Measurements from ENCODE around the gene FRMD3.

FRMD3 gene

DNA sequence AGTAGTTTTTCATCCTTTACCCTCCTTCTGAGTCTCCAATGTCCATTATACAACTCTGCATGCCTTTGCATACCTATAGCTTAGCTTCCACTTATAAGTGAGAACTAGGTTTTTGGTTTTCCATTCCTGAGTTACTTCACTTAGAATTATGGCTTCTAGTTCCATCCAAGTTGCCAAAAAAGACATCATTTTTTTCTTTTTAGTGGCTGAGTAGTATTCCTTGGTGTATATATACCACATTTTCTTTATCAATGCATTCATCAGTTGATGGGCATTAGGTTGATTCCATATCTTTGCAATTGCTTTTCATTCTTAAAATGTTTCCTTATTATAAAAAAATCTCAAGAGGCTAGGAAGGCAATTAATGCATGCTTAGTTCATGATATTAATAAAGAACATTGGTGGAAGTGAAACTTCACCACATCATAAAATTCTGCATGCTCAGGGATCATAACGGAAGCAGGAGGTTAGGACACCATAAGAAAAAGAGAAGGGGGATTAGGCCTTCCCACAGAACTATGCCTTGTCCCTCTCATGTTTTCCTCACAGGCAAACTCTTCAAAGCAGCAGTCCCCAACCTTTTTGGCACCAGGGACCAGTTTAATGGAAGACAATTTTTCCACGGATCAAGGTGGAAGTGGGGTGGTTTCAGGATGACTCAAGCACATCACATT, 105.2 kb downstream of the FRMD3 start:
- no peak for DNase-seq (ENCODE audit: low read depth)

DNA sequence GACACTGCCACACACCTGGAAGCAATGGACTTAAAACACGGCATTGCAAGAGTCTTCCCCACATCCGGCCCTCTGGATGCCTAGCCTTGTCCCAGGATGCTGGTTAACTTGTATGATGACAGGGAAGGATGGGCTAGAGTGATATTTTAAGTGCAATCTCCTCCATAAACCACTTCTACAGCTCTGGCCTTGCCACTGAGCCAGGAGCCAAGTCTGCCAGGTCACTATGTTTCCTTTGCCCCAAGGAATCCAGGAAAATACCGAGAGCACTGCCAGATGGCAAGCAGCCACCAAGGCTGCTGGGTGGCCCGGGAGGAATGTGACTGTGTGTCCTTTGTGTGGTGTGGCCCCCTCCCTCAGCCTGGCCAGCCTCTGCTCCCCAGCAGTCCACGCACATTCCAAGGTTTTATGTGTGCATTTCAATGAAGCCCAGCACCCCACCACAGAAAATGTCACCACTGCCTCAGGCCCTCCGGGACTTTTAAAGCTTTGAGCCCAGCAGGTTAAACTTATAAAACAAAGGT, 106.0 kb downstream of the FRMD3 start:
- DNase-seq (ENCODE audit: low read depth), result no peak

DNA sequence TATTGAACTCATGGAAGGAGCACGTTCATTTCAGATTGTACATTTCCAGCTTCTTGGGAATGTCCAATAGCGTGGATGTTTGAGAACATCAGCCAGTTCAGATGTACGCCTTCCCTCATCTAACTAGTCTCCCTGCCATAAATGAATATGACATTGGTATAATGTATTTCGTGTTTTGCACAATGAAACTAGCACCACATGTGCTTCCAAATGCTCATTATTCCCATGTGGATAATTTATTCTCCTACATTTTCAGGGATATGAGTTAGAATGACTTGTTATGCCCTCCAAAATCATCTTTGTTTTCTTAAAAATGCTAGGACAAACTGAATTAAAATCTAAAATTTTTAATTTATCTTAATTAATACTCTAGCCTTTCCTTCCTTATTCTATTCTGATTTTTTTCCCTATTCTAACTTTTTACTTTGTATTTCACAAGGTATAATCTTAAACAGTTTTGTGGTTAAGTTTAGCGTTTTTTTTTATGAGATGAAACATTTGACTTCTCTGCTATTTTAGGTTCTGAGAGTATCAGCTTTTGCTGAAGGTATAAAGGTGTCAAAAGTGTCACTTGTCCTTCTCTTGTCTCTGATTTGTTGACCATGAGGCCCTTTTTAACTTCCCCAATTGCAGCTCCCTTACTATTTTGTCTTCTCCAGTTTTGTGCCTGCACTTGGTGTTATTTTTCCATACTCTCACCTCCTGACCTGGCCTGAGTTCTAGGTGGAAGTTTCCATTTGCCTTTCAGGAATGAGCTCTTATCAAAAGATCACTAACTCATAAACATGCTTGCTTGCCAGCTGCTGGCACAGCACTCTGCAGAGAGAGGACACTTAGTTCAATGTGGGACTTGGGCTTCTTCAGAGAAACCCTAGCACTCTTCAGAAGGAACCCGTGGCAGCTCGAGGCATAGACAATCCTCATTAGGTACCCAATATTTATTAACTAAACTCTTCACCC, 106.8 kb downstream of the FRMD3 start:
- DNase-seq (ENCODE audit: low read depth), result no peak

DNA sequence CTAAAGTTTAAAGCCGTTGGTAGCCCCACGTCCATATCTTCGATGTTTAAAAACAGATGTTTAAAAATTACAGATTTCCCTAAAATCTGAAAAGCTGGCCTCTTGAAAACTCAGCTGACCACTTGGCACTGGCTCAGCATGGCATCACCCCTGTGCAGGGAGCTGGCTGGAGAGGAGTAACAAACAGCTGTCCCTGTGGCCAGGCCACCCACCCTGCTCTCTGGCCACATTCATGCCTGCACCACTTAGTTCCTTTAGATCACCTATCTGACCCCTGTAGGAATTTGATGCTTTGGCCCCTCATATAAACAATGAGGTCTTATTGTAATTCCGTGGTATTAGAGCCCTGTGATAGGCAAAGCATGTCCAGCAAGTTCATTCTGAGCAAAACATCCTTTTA, 107.5 kb downstream of the FRMD3 start:
- no peak for DNase-seq (ENCODE audit: low read depth)

GRCh38 chr9:83429229-83429628, 109.0 kb downstream of the FRMD3 start:
- DNase-seq (ENCODE audit: low read depth), result no peak

GRCh38 chr9:83425240-83425639, 113.0 kb downstream of the FRMD3 start:
- no peak for DNase-seq (ENCODE audit: low read depth)

GRCh38 chr9:83424831-83425230, 113.4 kb downstream of the FRMD3 start:
- no peak for DNase-seq (ENCODE audit: low read depth)

DNA sequence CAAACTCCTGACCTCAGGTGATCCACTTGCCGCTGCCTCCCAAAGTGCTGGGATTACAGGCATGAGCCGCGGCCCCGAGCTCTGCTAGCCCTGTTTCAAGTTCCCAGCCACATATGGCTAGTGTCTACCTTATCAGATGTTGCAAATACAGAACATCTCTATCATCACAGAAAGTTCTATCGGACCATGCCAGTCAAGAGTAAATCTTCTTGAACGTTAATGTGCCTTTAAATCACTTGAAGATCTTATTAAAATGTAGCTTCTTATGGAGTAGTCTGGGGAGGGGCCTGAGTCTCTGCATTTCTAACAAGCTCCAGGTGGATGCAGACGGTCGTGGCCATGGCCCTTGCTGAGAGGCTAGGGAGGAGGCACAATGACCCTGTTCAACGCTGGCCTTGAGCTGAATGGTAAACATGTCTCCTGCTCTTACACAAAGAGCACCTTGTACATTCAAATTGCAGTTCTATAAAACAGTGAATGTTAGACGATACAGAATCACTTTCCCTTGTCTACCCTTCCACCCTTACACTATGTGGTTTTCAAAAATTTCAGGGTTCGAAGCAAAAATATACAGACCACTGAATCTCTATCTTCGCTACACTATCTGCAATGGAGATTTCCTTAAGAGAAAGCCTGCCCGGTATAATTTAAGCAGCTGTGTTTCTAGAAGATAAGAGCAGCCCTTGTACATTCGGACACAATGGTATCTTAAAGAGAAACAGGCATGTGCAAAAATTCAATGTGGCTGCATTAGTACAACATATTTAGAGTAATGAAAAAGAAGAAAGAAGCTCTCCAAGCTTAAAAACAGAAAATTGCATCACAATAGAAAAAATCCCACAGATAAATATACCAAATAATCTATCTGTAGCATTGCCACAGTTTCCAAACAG, 114.1 kb downstream of the FRMD3 start:
- DNase-seq (ENCODE audit: low read depth), result no peak

GRCh38 chr9:83422527-83422926, 115.7 kb downstream of the FRMD3 start:
- no peak for DNase-seq (ENCODE audit: low read depth)

GRCh38 chr9:83420486-83420885, 117.7 kb downstream of the FRMD3 start:
- no peak for DNase-seq (ENCODE audit: low read depth)

GRCh38 chr9:83419961-83420360, 118.2 kb downstream of the FRMD3 start:
- DNase-seq (ENCODE audit: low read depth), result no peak

DNA sequence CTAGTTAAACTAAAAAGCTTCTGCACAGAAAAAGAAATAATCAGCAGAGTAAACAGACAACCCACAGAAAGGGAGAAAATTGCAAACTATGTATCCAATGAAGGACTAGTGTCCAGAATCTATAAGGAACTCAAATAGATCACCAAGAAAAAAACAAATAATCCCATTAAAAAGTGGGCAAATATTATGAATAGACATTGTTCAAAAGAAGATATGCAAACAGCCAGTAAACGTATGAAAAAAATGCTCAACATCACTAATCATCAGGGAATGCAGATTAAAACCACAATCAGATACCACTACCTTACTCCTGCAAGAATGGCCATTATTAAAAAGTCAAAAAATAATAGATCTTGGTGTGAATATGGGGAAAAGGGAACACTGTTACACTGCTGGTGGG, 119.9 kb downstream of the FRMD3 start:
- no peak for DNase-seq (ENCODE audit: low read depth)

DNA sequence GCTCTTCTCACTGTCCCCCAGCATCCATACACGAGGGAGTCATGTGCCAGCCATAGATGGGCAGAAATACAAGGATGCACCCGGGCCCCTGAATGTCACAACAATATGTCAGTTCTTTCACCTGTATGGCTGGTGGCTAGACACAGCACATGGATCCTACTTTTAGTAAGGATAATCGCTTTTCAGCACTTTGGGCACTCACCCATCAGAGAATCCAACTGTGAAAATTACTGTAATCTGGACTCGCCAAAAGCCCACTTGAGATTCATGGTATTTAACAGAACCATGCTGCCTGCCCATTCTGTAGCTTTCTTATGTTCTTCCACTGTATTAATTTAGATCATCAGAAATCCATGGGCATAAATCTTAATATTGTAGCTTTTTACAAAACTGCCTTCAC, 124.8 kb downstream of the FRMD3 start:
- no peak for DNase-seq (ENCODE audit: low read depth)

- no peak for DNase-seq (ENCODE audit: low read depth)
Observed at GRCh38 chr9:83410701-83411100, 127.5 kb downstream of the FRMD3 start.

DNA sequence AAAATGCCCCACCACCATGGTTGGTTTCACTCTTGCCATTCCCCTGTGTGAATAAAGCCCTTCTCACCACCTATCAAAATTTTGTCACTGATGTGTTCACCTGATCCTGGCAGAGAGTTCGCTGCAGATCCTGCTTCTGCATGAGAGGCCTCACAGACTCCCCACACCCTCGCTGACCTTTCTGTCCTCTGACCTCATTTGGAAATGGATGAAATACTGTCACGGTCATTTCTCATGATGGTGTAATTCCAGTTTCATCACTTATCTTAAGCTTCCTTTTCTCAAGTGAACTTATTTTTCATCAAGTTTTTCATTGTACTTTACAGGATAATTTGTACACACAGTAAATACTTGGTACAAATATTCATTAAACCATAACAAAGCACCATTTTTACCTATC, 131.3 kb downstream of the FRMD3 start:
- no peak for DNase-seq (ENCODE audit: low read depth)

GRCh38 chr9:83405759-83406158, 132.4 kb downstream of the FRMD3 start:
- no peak for DNase-seq (ENCODE audit: low read depth)

- no peak for DNase-seq (ENCODE audit: low read depth)
Observed at GRCh38 chr9:83403527-83404238, 134.5 kb downstream of the FRMD3 start.

DNA sequence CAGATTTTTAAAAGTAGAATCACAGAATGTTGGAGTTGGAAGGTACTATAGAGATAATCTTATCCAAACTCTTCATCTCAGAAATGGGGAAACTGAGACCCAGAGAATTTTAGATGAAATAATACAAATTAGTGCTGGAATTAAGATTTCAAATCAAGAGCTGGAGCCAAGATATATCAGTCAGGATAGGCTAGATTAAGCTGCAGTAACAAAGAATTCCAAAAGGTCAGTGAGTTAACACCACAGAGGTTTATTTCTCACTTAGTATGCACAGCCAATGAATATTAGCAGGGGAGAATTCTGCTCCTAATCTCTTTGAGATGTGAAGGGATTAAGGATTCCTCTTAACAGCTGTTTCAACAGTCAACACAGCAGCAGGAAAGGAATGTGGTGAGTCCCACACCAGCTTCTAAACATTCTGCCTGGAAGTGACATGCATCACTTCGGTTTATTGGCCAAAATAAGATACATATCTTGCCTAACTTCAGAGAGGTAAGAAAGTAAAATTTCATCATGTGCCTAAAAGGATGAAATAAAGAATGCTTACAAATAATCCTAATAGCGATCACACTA, 136.8 kb downstream of the FRMD3 start:
- DNase-seq (ENCODE audit: low read depth), result no peak

DNA sequence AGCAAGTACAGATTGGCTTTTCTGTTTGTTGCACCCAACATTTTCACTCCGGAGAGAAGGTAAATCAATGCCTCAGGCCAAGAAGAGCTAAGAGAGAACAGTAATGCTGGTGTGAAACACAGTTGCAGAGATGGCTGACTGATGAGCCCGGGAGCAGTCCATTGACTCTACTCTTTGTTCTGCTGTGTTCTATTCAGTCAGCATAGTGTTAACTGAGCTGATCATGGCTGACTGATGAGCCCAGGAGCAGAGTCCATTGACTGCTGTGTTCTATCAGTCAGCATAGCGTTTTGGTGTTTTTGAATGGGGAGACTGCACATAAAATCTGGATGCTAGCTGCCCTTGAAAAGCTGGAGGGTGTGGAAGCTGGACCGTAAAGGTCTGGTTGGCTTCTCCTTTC, 141.4 kb downstream of the FRMD3 start:
- DNase-seq (ENCODE audit: low read depth), result no peak

- no peak for DNase-seq (ENCODE audit: low read depth)
Observed at GRCh38 chr9:83396342-83396741, 141.9 kb downstream of the FRMD3 start.

DNA sequence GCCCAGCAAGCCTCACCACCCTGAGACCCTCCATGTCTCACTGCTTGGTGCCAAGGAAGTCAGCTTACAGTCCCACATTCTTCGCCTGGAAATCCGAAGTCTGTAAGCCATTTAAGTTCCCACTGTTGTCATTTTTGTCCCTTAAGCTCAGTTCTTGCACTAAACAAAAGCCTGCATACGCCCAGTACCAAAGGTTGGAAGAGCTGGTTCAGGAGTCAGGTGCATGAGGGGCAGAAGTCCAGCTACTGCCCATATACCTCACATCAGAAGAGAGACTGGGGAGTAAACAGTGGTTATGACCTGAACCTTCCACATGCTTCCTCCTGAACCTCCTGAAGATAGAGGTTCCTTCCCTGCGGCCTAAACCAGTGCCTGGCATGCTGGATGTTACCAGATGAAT, 146.0 kb downstream of the FRMD3 start:
- DNase-seq (ENCODE audit: low read depth), result no peak

Data from amniotic epithelial cell (primary cell).